ENCODE results near the gene PPP2R1B. TPM values are rescaled to one million over a fixed set of nuclear protein-coding genes. Genes with fewer than 3 reads are reported as not detected.

Gene PPP2R1B
- total and polyA plus RNA-seq, 2 donors (not counting 3 experiments of a cell fraction or from before 2014, with no cell fraction given), result 18.0 to 50.8 TPM

DNA sequence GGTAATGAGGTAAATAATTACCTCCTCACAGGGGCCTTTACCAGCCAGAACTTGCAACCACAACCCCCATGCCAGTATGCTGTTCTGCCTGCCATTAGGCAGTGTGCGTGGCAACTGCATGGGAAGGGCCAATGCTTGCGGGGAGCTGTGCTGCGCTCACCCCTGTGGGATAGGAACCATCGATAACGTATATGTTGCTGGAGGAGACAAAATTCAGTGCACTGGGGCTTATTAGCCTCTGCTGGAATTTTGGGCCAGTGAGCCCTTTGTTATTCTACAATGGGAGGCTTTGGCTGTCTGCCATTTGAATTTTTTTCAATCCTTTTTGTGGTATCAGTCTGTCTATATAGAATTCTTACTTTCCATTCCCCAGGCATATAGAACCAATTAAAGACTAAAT lies 47.3 kb downstream of the PPP2R1B start:
- Histone ChIP-seq H3K4me3 (replicated peaks in 1 of 3; ENCODE audit: insufficient read depth in 1 of 3, low read depth in 1 of 3, low read length in 3 of 3) (no peak overlapping the region), H3K4me2 (ENCODE audit: insufficient read depth, low read length) (no peak overlapping the region), H4K20me1 (replicated peaks; ENCODE audit: control insufficient read depth, extremely low read depth, insufficient read depth, low read length) (no peaks in the 10 kb centered on the region), H3K27me3 (ENCODE audit: control insufficient read depth in 2 of 2, insufficient read depth in 2 of 2, low read length in 2 of 2) (no peaks in the 10 kb centered on the region), H3K9me3 (replicated peaks; ENCODE audit: control insufficient read depth, insufficient read depth, low read length) (no peaks in the 10 kb centered on the region), H3K27ac (ENCODE audit: insufficient read depth, low read depth, low read length) (peak overlapping the region; percentile 35), H3K36me3 (ENCODE audit: control insufficient read depth in 2 of 2, extremely low read depth in 1 of 2, insufficient read depth in 2 of 2, low read length in 2 of 2) (peaks cover 0 to 30% of the 10 kb centered on the region in 2 experiments), H3K9me1 (replicated peaks; ENCODE audit: control insufficient read depth, extremely low read depth, insufficient read depth, low read length) (no peaks in the 10 kb centered on the region), H3K9ac (replicated peaks; ENCODE audit: extremely low read depth, insufficient read depth, low read length) (no peak overlapping the region), H3K79me2 (ENCODE audit: control insufficient read depth, insufficient read depth, low read length) (no peaks in the 10 kb centered on the region), H3K4me1 (ENCODE audit: control insufficient read depth, extremely low read depth, insufficient read depth, low read length) (peaks cover 6% of the 10 kb centered on the region), H2AFZ (ENCODE audit: low read depth, low read length) (no peak overlapping the region)
- dilution Hi-C loops (cut with MboI; ENCODE audit: extremely low pct_ligation_motif_present, low sequenced_read_pairs) (no loop called here), intact Hi-C loops (cut with micrococcal nuclease) (loop anchor here (1.0 to 5.0 kb wide), 2 partner anchors 16 to 87 kb away; no protein-coding TSS in a partner anchor)
- CTCF ChIA-PET, result interaction anchor here (1.0 to 2.1 kb wide), 6 partner anchors 10 to 116 kb away, joined by 3 to 11 read pairs (median 6); no protein-coding TSS in a partner anchor
- POLR2A ChIA-PET, result no interaction called here
- BruUV-seq (replicated peaks), result no TSS peak
- FAIRE-seq (no peak), DNase-seq (ENCODE audit: low read depth, low spot score) (peak; percentile 33)
- TF ChIP-seq, protein P1, sequence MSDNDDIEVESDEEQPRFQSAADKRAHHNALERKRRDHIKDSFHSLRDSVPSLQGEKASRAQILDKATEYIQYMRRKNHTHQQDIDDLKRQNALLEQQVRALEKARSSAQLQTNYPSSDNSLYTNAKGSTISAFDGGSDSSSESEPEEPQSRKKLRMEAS (IDR thresholded peaks at IDR 0.05; ENCODE audit: insufficient read depth, insufficient read length), result no peak
- no peak for TF ChIP-seq POLR2AphosphoS5 (IDR thresholded peaks at IDR 0.05; ENCODE audit: insufficient read depth, low read depth, low read length)
- TF ChIP-seq FOS (IDR thresholded peaks at IDR 0.05; ENCODE audit: borderline replicate concordance, insufficient read depth, low read length), result no peak
- TF ChIP-seq JUN (IDR thresholded peaks at IDR 0.05; ENCODE audit: borderline replicate concordance, insufficient read depth, insufficient read length, low read depth), result no peak
- no peak for TF ChIP-seq EZH2 (IDR thresholded peaks at IDR 0.05; ENCODE audit: borderline replicate concordance, low read depth, low read length, severe bottlenecking)
- TF ChIP-seq GATA2 (IDR thresholded peaks at IDR 0.05; ENCODE audit: insufficient read depth, insufficient read length, low read depth, low read length), result no peak
- no peak for TF ChIP-seq POLR2A (IDR thresholded peaks at IDR 0.05; ENCODE audit: low read depth, low read length)
- TF ChIP-seq, protein P2, sequence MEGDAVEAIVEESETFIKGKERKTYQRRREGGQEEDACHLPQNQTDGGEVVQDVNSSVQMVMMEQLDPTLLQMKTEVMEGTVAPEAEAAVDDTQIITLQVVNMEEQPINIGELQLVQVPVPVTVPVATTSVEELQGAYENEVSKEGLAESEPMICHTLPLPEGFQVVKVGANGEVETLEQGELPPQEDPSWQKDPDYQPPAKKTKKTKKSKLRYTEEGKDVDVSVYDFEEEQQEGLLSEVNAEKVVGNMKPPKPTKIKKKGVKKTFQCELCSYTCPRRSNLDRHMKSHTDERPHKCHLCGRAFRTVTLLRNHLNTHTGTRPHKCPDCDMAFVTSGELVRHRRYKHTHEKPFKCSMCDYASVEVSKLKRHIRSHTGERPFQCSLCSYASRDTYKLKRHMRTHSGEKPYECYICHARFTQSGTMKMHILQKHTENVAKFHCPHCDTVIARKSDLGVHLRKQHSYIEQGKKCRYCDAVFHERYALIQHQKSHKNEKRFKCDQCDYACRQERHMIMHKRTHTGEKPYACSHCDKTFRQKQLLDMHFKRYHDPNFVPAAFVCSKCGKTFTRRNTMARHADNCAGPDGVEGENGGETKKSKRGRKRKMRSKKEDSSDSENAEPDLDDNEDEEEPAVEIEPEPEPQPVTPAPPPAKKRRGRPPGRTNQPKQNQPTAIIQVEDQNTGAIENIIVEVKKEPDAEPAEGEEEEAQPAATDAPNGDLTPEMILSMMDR (IDR thresholded peaks at IDR 0.05; ENCODE audit: extremely low read depth in 1 of 2, insufficient read depth in 1 of 2, low read depth in 1 of 2, low read length in 2 of 2), result no peak
- no peak for TF ChIP-seq MYC (IDR thresholded peaks at IDR 0.05; ENCODE audit: low read depth, low read length)
